Muscle layer of colon (tissue), 2 donors: ENCODE data around the gene RRP8.

Source experiments
- H3K27ac ChIP-seq: one replicate; pipeline ENCODE4 v1.7.0; 2013; ENCODE audit warnings: low read depth, mild to moderate bottlenecking, low read length, moderate library complexity
- H3K27me3 ChIP-seq, 2 donors: one replicate each; pipeline ENCODE4 v1.7.0; 2013; ENCODE audit warnings: low read length in 2 of 2, mild to moderate bottlenecking in 2 of 2; ENCODE audit not compliant: insufficient read depth in 2 of 2, control insufficient read depth in 1 of 2
- H3K36me3 ChIP-seq: one replicate; pipeline ENCODE4 v1.7.0; 2013; ENCODE audit warnings: mild to moderate bottlenecking, low read length; ENCODE audit not compliant: insufficient read depth
- H3K4me1 ChIP-seq: one replicate; pipeline ENCODE4 v1.7.0; 2013; ENCODE audit warnings: mild to moderate bottlenecking, low read length; ENCODE audit not compliant: insufficient read depth
- H3K4me3 ChIP-seq, 2 donors: one replicate each; pipeline ENCODE4 v1.7.0; 2013; ENCODE audit warnings: low read length in 2 of 2, low read depth in 1 of 2, mild to moderate bottlenecking in 1 of 2, moderate library complexity in 1 of 2
- H3K9ac ChIP-seq: one replicate; pipeline ENCODE4 v1.7.0; 2013; ENCODE audit warnings: low read length
- H3K9me3 ChIP-seq: one replicate; pipeline ENCODE4 v1.7.0; 2013; ENCODE audit warnings: mild to moderate bottlenecking, low read length
- donor health status: abdominal sarcoma.
- donor health status: Adenocarcinoma of cecum.

The RRP8 gene

DNA sequence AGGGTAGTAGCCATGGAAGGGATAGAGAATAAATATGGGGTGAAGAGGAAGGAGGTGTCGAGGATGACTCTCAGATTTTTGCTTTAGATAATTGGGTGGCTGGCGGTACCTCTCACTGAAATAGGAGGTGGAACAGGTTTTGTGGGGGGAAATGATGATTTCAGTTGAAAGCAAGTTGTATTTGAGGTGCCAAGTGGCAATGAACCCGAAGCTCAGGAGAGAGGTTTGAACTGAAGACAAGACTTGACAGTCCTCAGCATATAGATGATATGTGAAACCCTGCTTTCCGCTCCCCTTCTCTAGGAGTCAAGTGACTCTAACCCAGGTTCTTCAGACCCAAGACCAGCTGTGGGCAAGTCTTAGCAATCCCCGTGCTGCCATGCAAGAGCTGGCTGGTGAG, 33.7 kb downstream of the RRP8 start:
- H3K4me1 ChIP-seq, result peaks cover 16% of the 10 kb centered on the region
- no peak overlapping the region for H3K4me3 ChIP-seq
- no peak overlapping the region for H3K9ac ChIP-seq
- H3K36me3 ChIP-seq, result no peaks in the 10 kb centered on the region
- no peak overlapping the region for H3K27ac ChIP-seq
- H3K9me3 ChIP-seq, result no peaks in the 10 kb centered on the region
- H3K27me3 ChIP-seq, result no peaks in the 10 kb centered on the region

DNA sequence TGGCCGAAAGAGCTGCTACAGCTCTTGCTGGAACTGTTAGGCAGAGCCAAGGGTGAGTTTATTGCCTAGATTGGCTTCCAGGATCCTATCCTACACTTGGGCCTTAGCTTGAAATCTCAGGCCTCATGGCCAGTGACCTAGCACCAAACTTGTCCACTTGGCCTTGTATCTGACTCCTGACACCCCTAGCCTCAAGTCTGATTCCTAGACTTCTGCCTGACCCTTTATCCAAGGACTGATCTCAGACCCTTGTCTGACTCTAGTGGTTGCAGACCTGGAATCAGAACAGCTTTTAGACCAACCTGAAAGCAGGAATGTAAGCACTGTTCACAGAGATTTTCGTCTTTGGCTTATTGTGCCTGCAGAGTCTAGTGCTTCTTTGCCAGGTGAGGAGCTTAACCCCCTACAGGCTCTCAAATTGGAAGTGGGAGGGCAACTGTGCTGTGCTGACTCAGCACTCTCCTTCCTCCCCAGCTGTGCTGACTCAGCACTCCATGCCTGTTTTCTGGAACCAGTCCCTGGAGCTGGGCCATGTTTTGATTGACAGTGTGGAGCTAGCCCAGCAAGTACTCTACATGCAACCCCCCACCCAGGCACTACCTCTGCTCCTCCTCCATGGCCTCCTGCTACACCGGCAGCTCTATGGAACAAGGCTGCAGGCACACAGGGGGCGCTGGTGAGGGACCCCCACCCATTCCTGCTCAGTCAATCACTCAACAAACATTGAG, 35.1 kb downstream of the RRP8 start:
- no peaks in the 10 kb centered on the region for H3K36me3 ChIP-seq
- H3K27me3 ChIP-seq, result no peaks in the 10 kb centered on the region
- H3K4me1 ChIP-seq, result peaks cover 16% of the 10 kb centered on the region
- H3K9ac ChIP-seq, result no peak overlapping the region
- H3K9me3 ChIP-seq, result no peaks in the 10 kb centered on the region
- no peak overlapping the region for H3K4me3 ChIP-seq
- H3K27ac ChIP-seq, result no peak overlapping the region

- no peaks in the 10 kb centered on the region for H3K27me3 ChIP-seq
- H3K4me3 ChIP-seq, result no peak overlapping the region
- H3K9ac ChIP-seq, result no peak overlapping the region
- no peak overlapping the region for H3K27ac ChIP-seq
- peaks cover 16% of the 10 kb centered on the region for H3K4me1 ChIP-seq
- no peaks in the 10 kb centered on the region for H3K9me3 ChIP-seq
- no peaks in the 10 kb centered on the region for H3K36me3 ChIP-seq
Observed at GRCh38 chr11:6567371-6567745, 36.1 kb downstream of the RRP8 start.

- Histone ChIP-seq H3K27ac (no peak overlapping the region), H3K4me3 (no peak overlapping the region), H3K9me3 (no peaks in the 10 kb centered on the region)
Observed at GRCh38 chr11:6566704-6567370, 36.6 kb downstream of the RRP8 start.

GRCh38 chr11:6565988-6566703, 37.3 kb downstream of the RRP8 start:
- no peaks in the 10 kb centered on the region for H3K27me3 ChIP-seq
- H3K4me3 ChIP-seq, result no peak overlapping the region
- H3K36me3 ChIP-seq, result no peaks in the 10 kb centered on the region
- H3K9me3 ChIP-seq, result no peaks in the 10 kb centered on the region
- H3K9ac ChIP-seq, result no peak overlapping the region
- H3K4me1 ChIP-seq, result peaks cover 7% of the 10 kb centered on the region
- H3K27ac ChIP-seq, result no peak overlapping the region

More at GRCh38 chr11:6566704-6567370, 36.6 kb downstream of the RRP8 start:
- no peaks in the 10 kb centered on the region for H3K27me3 ChIP-seq
- H3K36me3 ChIP-seq, result no peaks in the 10 kb centered on the region
- H3K9ac ChIP-seq, result no peak overlapping the region
- peaks cover 12% of the 10 kb centered on the region for H3K4me1 ChIP-seq

DNA sequence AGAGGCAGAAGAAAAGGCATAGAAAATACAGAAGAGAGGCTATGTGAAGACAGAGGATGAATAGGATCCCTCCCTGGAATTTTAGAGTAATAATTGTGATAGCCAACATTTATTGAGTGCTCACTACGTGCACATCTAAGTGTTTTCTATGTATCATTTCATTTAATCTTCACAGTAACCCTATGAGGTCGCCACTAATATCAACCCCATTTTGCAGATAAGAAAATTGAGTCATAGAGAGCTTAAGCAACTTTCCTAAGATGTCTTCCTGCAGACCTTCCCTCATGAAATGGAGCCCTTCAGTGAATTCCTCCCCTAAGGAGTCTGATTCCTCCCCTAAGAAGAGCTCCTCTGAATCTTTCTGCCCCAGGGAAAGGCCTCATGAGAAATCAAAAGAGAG, 38.1 kb downstream of the RRP8 start:
- Histone ChIP-seq H3K4me1 (peaks cover 7% of the 10 kb centered on the region), H3K27me3 (no peaks in the 10 kb centered on the region), H3K9me3 (no peaks in the 10 kb centered on the region), H3K4me3 (no peak overlapping the region), H3K27ac (no peak overlapping the region), H3K9ac (no peak overlapping the region), H3K36me3 (no peaks in the 10 kb centered on the region)

GRCh38 chr11:6563667-6564066, 39.7 kb downstream of the RRP8 start:
- no peak overlapping the region for H3K27ac ChIP-seq
- H3K36me3 ChIP-seq, result no peaks in the 10 kb centered on the region
- H3K4me3 ChIP-seq, result no peak overlapping the region
- H3K9ac ChIP-seq, result no peak overlapping the region
- H3K9me3 ChIP-seq, result no peaks in the 10 kb centered on the region
- no peaks in the 10 kb centered on the region for H3K27me3 ChIP-seq
- H3K4me1 ChIP-seq, result peaks cover 4% of the 10 kb centered on the region

- H3K4me1 ChIP-seq, result no peaks in the 10 kb centered on the region
- no peaks in the 10 kb centered on the region for H3K36me3 ChIP-seq
- H3K27ac ChIP-seq, result no peak overlapping the region
- H3K4me3 ChIP-seq, result no peak overlapping the region
- no peaks in the 10 kb centered on the region for H3K27me3 ChIP-seq
- no peak overlapping the region for H3K9ac ChIP-seq
- no peaks in the 10 kb centered on the region for H3K9me3 ChIP-seq
Observed at GRCh38 chr11:6563121-6563619, 40.2 kb downstream of the RRP8 start.

DNA sequence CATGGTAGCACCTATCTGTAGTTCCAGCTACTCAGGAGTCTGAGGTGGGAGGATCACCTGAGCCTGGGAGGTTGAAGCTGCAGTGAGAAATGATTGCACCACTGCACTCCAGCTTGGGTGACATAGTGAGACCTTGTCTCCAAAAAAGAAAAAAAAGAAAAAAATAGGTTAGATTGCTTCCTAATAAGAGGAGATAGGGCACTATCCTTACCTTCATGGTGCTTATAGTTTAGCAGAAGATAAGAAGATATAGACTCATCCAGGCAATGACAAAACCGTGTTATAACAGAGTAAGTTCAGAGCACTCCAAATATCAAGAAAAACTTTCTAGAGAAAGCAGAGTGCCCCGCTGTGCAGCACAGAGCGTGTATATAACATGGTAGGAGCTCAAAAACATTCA, 42.1 kb downstream of the RRP8 start:
- H3K36me3 ChIP-seq, result no peaks in the 10 kb centered on the region
- no peak overlapping the region for H3K27ac ChIP-seq
- H3K9ac ChIP-seq, result no peak overlapping the region
- H3K4me1 ChIP-seq, result no peaks in the 10 kb centered on the region
- H3K9me3 ChIP-seq, result no peaks in the 10 kb centered on the region
- H3K4me3 ChIP-seq, result no peak overlapping the region
- no peaks in the 10 kb centered on the region for H3K27me3 ChIP-seq

DNA sequence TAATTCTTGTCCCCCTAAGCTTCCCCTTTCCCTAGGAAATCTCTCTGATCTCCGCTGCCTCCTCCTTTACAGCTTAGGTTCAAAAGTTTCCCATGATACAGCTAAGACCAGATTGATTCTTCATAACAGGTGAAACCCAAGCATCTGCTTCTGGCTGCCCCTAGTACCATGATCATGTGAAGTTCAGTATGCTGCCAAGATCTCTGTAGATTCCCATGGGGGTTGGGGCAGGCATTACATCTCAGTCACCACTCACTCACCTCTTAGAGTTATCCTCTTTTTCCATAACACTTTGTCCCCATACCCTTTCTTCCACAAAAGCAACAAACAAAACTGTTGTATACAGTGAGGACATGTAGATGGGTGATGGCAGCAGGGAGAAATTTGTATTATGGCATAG, 44.0 kb downstream of the RRP8 start:
- H3K4me1 ChIP-seq, result no peaks in the 10 kb centered on the region
- no peaks in the 10 kb centered on the region for H3K36me3 ChIP-seq
- no peak overlapping the region for H3K27ac ChIP-seq
- H3K27me3 ChIP-seq, result no peaks in the 10 kb centered on the region
- H3K9me3 ChIP-seq, result no peaks in the 10 kb centered on the region
- H3K4me3 ChIP-seq, result no peak overlapping the region
- H3K9ac ChIP-seq, result no peak overlapping the region

DNA sequence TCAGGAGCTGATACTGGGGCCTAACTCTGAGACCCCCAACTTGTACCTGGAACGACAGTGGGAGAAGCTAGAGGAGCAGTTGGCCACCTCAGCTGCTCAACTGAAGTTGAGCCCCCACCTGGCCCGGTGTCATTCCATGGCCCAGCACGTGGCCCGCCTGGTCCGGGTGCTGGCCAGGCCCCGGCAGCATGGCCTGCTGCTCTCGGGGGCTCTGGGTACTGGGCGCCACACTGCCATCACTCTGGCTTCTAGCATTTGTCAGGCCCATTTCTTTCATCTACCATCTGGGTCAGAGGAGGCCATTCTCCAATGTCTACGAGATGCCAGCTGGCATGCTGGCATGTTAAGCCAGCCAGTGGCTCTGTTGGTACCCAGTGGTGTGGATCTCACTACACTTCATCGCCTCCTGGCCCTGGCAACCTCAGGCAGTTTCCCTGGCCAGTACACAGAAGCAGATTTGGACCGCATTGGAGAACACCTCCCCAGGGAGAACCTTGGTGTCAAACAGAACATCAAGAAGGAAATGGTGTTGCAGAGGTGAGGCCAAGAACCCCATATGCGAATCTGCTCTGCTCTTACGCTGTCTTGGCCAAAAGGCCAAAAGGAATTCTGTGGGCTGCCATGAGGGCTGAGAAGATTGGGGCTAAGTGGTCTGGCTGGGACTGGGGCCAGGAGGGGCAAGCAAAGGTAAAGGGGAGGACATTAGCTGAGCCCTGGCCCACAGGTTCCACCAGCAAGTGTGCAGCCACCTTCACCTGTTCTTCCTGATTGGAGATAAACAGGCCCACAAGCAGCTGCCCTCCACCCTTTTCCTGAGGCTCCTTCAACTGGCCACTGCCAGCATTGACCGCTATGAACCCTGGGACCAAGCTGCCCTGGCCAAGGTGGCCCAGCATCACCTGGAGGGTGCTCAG, 45.4 kb downstream of the RRP8 start:
- H3K36me3 ChIP-seq, result no peaks in the 10 kb centered on the region
- H3K9me3 ChIP-seq, result no peaks in the 10 kb centered on the region
- no peaks in the 10 kb centered on the region for H3K4me1 ChIP-seq
- no peaks in the 10 kb centered on the region for H3K27me3 ChIP-seq
- H3K4me3 ChIP-seq, result no peak overlapping the region
- H3K27ac ChIP-seq, result no peak overlapping the region
- no peak overlapping the region for H3K9ac ChIP-seq
